ENCODE results near the gene CHN2. TPM values are rescaled to one million over a fixed set of nuclear protein-coding genes. Genes with fewer than 3 reads are reported as not detected.

Gene CHN2
- total RNA-seq, 1 donor: 9.9 TPM

DNA sequence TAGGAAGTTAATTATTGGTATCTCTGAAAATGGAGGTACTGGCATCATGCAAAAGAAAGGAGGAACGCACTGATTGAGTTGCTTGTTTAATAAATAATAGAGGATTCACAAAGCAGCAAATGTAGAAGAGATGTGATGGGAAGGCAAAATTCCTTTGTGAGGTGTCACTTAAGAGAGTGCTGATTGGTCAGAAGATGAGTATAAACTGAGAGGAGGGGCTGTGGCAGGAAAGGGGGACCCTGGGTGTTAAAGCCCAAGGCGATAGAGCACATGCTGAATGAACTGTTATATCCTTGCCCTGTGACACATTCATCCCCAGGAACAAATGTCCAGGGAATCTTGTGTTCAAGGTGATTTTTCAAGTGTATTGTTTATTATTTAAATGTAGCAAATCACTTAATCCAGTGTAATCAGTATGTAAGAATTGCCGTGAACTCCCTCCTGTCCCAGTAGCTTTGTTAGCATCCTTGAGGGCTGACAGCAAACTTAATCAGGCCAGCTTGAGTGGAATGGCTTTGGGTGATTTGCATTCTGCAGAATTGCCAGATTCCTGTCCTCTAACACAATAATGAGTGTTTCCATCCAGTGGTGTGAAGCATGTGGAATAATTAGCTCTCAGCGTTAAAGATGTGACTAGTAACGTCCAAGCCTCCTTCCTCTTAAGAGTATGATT lies 111.9 kb downstream of the CHN2 start:
- Histone ChIP-seq H3K4me3 (ENCODE audit: low read length) (no peak overlapping the region), H3K27me3 (ENCODE audit: insufficient read depth, low read length) (no peaks in the 10 kb centered on the region), H3K4me1 (ENCODE audit: insufficient read depth, low read length) (peaks cover 11% of the 10 kb centered on the region), H3K9me3 (ENCODE audit: low read depth, low read length) (no peaks in the 10 kb centered on the region)

DNA sequence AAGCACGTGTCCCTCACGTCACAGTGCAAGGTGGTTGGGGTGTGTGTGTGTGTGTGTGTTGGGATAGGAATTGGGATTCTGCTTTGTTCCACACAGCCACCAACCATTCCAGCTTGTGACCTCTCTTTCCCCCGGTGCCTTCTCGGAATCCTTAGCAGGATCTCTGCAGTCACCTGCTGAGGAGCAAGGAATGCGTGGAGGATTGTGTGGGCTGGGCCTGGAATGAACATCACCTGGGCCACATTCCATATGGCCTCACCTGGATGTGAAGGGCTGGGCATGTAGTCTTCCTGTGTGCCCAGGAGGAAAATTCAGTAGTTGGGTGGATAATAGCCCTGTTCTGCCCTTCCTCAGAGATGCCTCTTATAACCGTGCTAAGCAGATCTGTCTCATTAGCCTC lies 113.8 kb downstream of the CHN2 start:
- no peaks in the 10 kb centered on the region for H3K9me3 ChIP-seq (ENCODE audit: low read depth, low read length)
- no peaks in the 10 kb centered on the region for H3K27me3 ChIP-seq (ENCODE audit: insufficient read depth, low read length)
- no peaks in the 10 kb centered on the region for H3K4me1 ChIP-seq (ENCODE audit: insufficient read depth, low read length)
- no peak overlapping the region for H3K4me3 ChIP-seq (ENCODE audit: low read length)

DNA sequence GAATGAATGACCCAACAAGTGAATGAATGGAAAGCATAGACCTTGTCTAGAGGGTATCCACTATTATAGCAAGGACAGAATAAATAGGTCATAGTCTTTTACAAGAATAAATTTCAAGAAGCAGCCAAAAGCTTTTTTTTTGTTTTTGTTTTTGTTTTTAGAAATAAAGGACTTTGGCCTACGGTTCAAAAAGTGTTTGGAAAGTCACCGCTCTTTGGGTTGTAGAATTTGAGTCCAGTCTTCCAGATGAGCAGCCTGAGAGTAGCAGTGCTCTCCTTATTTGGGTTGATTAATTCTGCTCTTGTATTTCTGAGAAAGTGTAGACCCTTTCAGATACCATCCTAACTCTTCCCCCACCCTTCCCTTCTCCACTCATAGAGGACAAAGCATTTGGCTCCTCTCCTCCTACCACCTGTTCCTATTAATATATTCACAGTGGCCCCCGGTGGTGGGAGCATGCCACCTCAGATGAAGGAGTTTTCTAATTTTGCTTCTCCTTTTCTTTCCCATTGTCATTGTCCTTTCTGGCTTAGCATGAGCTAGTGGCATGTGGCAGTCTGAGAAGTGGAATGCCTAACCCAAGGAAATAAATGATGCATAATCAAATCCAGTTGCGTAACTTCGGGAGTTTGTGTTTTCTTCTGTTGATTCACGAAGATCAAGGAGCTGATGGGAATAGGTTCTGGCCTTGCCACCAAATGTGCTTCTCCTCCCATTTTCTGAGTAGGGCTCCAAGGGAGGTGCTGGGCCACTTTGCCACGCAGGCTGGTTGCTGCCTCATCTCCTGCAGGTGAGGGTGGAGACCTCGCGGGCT lies 114.7 kb downstream of the CHN2 start:
- Histone ChIP-seq H3K4me1 (ENCODE audit: insufficient read depth, low read length) (no peaks in the 10 kb centered on the region), H3K27me3 (ENCODE audit: insufficient read depth, low read length) (no peaks in the 10 kb centered on the region), H3K4me3 (ENCODE audit: low read length) (no peak overlapping the region), H3K9me3 (ENCODE audit: low read depth, low read length) (no peaks in the 10 kb centered on the region)

DNA sequence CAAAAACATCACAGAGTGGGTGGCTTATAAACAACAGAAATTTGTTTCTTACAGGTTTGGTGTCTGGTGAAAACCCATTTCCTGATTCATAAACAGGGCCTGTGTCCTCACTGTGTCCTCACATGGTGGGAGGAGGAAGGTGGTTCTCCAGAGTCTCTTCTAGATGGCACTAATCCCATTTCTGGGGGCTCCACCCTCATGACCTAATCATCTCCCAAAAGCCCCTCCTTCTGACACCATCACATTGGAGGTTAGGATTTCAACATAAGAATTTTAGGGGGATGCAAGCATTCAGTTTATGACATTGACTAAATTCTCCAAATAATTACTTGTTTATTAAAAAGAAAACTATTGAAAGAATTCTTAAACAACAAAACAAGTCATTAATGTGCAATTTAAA lies 116.0 kb downstream of the CHN2 start:
- Histone ChIP-seq H3K4me3 (ENCODE audit: low read length) (no peak overlapping the region), H3K27me3 (ENCODE audit: insufficient read depth, low read length) (no peaks in the 10 kb centered on the region), H3K4me1 (ENCODE audit: insufficient read depth, low read length) (no peaks in the 10 kb centered on the region), H3K9me3 (ENCODE audit: low read depth, low read length) (no peaks in the 10 kb centered on the region)

DNA sequence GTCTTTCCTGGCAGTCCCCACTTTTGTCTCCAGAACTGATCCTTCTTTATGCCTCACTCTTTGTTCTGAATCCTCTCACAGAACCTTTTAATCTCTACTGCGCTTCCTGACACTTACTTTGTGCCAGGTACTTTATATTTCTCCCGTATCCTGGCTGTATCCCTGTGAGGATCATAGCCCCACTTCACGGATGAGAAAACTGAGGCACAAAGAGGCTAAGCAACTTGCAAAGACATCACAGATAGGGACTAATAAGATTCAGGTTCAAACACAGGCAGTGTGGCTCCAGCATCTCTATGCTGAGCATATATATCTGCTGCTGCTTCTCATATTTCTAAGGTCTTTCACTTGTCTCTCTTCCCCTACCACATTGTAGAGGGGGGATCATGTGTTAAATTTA lies 116.7 kb downstream of the CHN2 start:
- Histone ChIP-seq H3K27me3 (ENCODE audit: insufficient read depth, low read length) (no peaks in the 10 kb centered on the region), H3K4me1 (ENCODE audit: insufficient read depth, low read length) (no peaks in the 10 kb centered on the region), H3K4me3 (ENCODE audit: low read length) (no peak overlapping the region), H3K9me3 (ENCODE audit: low read depth, low read length) (no peaks in the 10 kb centered on the region)

DNA sequence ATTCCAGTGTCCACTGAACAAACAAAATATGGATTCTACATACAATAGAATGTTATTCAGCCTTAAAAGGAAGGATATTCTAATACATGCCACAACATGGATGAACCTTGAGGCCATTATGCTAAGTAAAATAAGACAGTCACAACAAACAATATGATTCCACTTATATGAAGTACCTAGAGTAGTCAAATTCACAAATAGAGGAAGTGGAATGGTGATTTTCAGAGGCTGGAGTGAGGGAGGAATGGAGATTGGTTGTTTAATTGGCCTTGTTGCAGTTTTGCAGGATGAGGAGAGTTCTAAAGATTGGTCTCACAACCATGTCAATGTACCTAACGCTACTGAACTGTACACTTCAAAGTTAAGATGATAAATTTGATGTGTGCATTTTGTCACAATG lies 119.6 kb downstream of the CHN2 start:
- Histone ChIP-seq H3K4me3 (ENCODE audit: low read length) (no peak overlapping the region), H3K4me1 (ENCODE audit: insufficient read depth, low read length) (peaks cover under 1% of the 10 kb centered on the region), H3K27me3 (ENCODE audit: insufficient read depth, low read length) (no peaks in the 10 kb centered on the region), H3K9me3 (ENCODE audit: low read depth, low read length) (no peaks in the 10 kb centered on the region)

DNA sequence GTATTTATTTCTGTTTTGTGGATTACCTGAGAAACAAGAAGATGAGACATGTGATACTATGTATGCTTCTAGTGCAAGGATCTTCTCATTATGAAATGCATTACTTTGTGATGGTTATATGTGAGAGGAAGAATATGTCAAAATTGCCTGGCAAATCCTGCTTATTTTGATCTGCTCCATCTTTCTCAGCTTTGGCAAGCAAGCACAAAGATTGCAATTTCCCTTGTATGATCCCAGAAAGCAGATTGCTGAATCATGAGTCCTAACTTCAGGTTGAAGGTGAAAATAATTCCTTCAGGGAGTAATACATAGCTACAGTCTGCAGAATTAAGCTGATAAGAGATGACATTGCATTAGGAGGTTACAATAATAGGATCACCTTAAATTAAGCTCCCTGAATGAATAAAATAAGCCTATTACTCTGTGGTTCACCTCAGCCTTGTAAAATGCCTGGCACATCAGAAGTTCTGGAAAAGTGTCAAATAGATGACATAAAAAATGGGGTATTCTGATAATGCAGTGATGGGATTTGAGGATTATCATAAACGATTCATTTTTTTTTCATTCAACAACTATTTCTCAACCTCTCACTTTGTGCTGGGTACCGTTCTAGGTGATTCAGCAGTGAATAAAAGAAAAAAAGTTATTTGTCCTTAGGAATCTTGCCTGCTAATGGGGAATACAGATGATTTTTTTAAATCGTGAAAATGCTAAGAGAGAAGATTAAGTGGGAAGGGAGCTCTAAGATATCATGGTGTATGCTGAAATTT lies 120.7 kb downstream of the CHN2 start:
- Histone ChIP-seq H3K4me1 (ENCODE audit: insufficient read depth, low read length) (peaks cover 12% of the 10 kb centered on the region), H3K9me3 (ENCODE audit: low read depth, low read length) (no peaks in the 10 kb centered on the region), H3K27me3 (ENCODE audit: insufficient read depth, low read length) (no peaks in the 10 kb centered on the region), H3K4me3 (ENCODE audit: low read length) (no peak overlapping the region)

DNA sequence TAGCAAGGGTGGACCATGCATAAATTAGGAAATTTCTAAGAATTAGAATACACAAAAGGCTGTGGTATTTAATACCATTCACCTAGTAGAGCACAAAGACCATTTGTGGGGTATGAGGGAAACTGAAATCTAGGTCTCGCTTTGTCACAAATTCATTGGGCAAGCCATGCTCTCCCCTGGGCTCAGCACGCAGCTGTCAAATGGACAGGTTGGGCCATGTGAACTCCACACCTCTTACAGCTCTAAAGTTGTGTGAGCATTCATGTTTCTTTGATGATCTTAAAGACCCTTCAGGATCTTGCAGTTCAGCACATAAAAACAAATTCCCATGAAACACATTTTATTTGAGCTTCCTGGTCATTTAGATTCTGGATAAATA lies 121.3 kb downstream of the CHN2 start:
- Histone ChIP-seq H3K4me1 (ENCODE audit: insufficient read depth, low read length) (peaks cover 18% of the 10 kb centered on the region), H3K9me3 (ENCODE audit: low read depth, low read length) (no peaks in the 10 kb centered on the region), H3K4me3 (ENCODE audit: low read length) (no peak overlapping the region), H3K27me3 (ENCODE audit: insufficient read depth, low read length) (no peaks in the 10 kb centered on the region)

DNA sequence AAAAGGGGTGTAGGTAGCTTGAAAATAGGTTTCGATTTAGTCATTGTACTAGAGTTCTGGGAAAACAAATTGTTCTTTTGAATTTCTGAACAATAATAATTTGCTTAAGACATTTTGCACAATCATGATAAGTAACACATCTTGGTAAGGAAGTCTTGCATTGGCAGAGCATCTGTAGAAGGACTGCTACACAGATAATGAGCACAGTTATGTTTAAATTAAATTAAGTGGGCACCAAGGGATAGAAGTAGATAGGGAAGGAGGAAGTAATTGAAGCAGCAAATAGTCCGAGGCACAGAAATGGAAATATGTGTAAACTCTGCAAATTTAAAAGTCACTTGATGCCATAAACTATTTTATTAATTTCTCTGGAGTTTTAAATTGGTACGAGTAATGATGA lies 122.4 kb downstream of the CHN2 start:
- Histone ChIP-seq H3K4me1 (ENCODE audit: insufficient read depth, low read length) (peaks cover 18% of the 10 kb centered on the region), H3K9me3 (ENCODE audit: low read depth, low read length) (no peaks in the 10 kb centered on the region), H3K4me3 (ENCODE audit: low read length) (no peak overlapping the region), H3K27me3 (ENCODE audit: insufficient read depth, low read length) (no peaks in the 10 kb centered on the region)

DNA sequence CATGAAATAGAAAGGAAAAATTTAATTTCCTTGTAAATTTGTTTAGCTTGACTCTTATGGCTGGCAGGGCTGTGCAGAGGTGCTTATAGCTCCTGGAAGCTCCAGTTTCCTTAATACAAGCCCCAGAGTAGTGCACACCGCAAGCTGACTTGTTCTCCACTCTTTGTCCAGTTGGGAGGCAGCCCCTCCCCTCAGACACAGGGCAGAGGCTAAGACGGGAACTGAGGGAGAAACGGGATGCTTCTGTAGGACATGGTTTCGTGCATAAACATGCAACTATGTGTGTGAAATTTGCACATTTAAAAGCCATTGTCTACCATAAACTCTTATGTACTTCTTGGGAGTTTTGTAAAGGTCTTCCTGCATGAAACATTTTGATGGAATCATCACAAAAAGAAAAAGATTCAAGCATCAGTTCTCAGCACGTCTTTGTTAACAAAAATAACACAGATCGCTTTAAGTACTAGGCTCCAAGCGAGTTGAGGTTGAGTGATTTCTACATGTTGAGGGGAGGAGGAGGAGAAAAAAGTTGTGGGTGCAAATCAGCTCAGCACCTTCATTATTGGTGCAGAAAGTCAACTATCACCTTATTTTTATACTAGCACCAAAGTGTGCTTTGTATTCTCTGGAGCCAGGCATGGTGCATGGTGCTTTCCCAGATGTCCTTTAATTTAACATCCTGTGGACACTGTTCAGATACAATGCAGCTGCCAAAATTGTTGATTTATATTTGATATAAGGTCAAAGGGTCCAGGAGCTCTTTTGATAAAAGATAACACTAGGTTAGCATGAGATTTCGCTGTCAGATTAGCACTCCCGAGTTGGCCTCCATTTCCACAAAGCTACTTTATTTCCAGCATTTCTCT lies 124.5 kb downstream of the CHN2 start:
- Histone ChIP-seq H3K27me3 (ENCODE audit: insufficient read depth, low read length) (no peaks in the 10 kb centered on the region), H3K4me1 (ENCODE audit: insufficient read depth, low read length) (peaks cover 18% of the 10 kb centered on the region), H3K4me3 (ENCODE audit: low read length) (no peak overlapping the region), H3K9me3 (ENCODE audit: low read depth, low read length) (no peaks in the 10 kb centered on the region)

DNA sequence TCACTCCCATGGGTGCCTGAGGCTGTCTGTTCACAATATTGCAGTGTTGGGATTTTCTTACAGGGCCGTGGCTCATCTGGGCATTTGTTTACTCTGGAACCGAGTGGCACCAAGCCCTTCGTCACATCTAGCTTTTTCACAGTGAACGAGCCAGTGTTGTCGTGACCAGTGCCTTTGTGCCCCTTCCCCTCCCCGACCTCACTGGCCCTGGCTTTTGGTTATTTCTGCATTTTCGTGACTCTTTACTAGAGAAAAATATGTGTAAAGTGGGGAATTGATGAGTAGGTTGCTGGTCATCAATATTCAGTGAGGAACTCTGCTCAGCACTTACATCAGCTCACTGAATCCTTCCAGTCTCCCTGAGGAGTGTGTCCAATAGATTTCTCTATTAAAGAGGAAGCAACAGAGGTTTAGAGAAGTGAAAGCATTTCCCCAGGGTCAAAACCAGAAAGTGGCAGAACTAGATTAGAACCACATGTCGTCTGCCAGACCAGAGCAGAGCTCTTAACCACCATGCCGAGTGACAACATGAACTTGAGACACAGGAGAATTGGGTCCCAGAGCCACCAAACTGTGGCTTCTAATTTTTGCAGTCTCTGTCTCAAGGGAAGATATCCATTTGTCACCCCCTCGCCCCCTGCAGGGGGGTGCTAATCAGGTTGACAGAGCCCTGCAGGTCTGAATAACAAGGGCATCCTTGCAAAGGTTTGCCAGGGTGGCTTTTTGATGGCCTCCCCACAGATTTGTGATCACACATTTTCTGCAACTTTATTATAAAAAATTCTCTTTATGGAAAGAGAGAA lies 125.3 kb downstream of the CHN2 start:
- H3K27me3 ChIP-seq (ENCODE audit: insufficient read depth, low read length): no peaks in the 10 kb centered on the region
- no peaks in the 10 kb centered on the region for H3K9me3 ChIP-seq (ENCODE audit: low read depth, low read length)
- no peak overlapping the region for H3K4me3 ChIP-seq (ENCODE audit: low read length)
- peaks cover 18% of the 10 kb centered on the region for H3K4me1 ChIP-seq (ENCODE audit: insufficient read depth, low read length)

DNA sequence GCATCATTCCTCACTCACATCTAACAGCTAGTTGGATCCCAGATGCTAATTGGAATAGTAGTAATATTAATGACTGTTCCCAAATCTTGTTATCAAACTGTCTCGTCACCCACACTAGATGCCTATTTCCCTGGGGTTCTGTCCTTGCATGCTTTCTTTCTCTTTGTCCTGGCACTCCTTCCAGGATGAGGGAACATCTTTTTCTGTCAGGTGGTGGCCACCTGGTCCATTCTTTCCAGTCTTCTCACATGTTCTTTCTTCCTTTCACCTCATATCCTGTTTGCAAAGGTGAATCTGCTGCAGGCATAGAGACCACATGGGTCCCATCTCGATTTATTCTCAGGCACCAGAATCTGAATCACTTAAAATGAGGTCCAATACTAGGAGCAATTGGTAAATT lies 126.0 kb downstream of the CHN2 start:
- H3K4me1 ChIP-seq (ENCODE audit: insufficient read depth, low read length): peaks cover 18% of the 10 kb centered on the region
- H3K9me3 ChIP-seq (ENCODE audit: low read depth, low read length): no peaks in the 10 kb centered on the region
- H3K27me3 ChIP-seq (ENCODE audit: insufficient read depth, low read length): no peaks in the 10 kb centered on the region
- no peak overlapping the region for H3K4me3 ChIP-seq (ENCODE audit: low read length)

DNA sequence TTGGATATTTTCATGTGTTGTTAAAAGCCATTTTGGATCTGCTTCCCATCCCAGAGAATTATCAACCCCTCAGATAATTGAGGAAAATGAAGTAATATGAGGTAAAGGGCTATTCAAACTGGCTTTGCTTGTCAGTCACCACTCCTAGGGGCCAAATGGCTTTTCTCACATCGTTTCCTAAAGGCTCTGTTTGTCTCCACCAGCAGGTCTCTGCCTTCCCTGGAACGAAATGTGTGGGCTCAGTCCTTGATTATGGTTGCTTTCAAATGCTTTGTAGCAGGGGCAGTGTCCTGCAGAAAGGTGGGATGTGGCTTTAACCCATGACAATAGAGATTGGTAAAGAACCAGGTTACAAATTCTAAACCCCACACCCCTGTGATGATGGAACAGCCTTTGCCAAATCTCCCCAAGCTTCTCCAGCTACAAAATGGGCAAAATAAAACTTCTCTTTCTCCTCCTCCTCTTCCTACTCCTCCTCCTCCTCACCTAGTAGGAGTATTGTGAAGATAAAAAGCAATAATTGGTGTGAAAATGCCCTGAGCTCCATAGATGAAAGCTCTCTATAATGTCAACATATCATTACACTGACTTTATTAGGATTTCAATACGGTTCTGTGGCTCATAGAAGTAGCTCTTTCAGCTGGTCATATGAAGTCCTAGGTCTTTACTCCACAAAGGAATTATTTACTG lies 127.6 kb downstream of the CHN2 start:
- no peak overlapping the region for H3K4me3 ChIP-seq (ENCODE audit: low read length)

More for the DNA sequence above, 127.6 kb downstream of the CHN2 start:
- Histone ChIP-seq H3K9me3 (ENCODE audit: low read depth, low read length) (no peaks in the 10 kb centered on the region), H3K27me3 (ENCODE audit: insufficient read depth, low read length) (no peaks in the 10 kb centered on the region), H3K4me1 (ENCODE audit: insufficient read depth, low read length) (peaks cover 18% of the 10 kb centered on the region)
